ENCODE data around the gene HELT. TPM values are rescaled to one million over a fixed set of nuclear protein-coding genes. Genes with fewer than 3 reads are reported as not detected.

HELT gene
- polyA plus RNA-seq, 3 donors, result not detected

- Histone ChIP-seq H3K9ac (ENCODE audit: insufficient read depth, low read length, poor library complexity, severe bottlenecking) (no peak overlapping the region), H4K20me1 (ENCODE audit: insufficient read depth, low read length) (no peaks in the 10 kb centered on the region), H2AFZ (ENCODE audit: insufficient read depth, low read depth, low read length, poor library complexity, severe bottlenecking) (no peak overlapping the region), H3K36me3 (replicated peaks in 1 of 2; ENCODE audit: control insufficient read depth in 1 of 2, insufficient read depth in 2 of 2, low read length in 2 of 2) (no peaks in the 10 kb centered on the region), H3K4me3 (replicated peaks in 1 of 3; ENCODE audit: low read depth in 2 of 3, low read length in 3 of 3) (no peak overlapping the region), H3K4me1 (ENCODE audit: control insufficient read depth in 1 of 2, insufficient read depth in 2 of 2, low read length in 2 of 2) (no peaks in the 10 kb centered on the region), H3K27me3 (ENCODE audit: control insufficient read depth in 2 of 2, insufficient read depth in 2 of 2, low read length in 2 of 2) (peaks cover 35 to 46% of the 10 kb centered on the region in 2 donors), H3K4me2 (replicated peaks; ENCODE audit: extremely low read depth, low read length, poor library complexity, severe bottlenecking) (no peak overlapping the region), H3K27ac (ENCODE audit: low read depth in 1 of 2, low read length in 2 of 2) (no peak overlapping the region), H3K9me3 (replicated peaks in 1 of 2; ENCODE audit: control insufficient read depth in 1 of 2, insufficient read depth in 1 of 2, low read length in 2 of 2) (peaks cover 0 to 9% of the 10 kb centered on the region in 2 donors), H3K79me2 (ENCODE audit: insufficient read depth, low read length) (no peaks in the 10 kb centered on the region)
- H3K36me3 Mint-ChIP-seq, result no peaks in the 10 kb centered on the region
- WGBS (ENCODE audit: insufficient coverage), result 46% methylated on average over 8 of the region's 8 CpGs
- intact Hi-C loops (cut with micrococcal nuclease), result no loop called here
- peak; percentile 71 for TF ChIP-seq CTCF (IDR thresholded peaks at IDR 0.05)
- no peak overlapping the region for H3K27ac Mint-ChIP-seq
- H3K9me3 Mint-ChIP-seq, result peaks cover 0 to 6% (median 0%) of the 10 kb centered on the region in 7 donors
- peaks cover 57 to 77% (median 71%) of the 10 kb centered on the region in 3 donors for H3K27me3 Mint-ChIP-seq (ENCODE audit: low read depth in 3 of 3)
- H3K4me1 Mint-ChIP-seq, result peaks cover 12% of the 10 kb centered on the region
- H3K4me3 Mint-ChIP-seq, result peak overlapping the region in 1 of 2 donors; percentile 31
- DNase-seq, result peak in 1 of 3 donors; percentile 13
Measured at GRCh38 chr4:185011408-185011807, 6.9 kb upstream of the HELT start.

GRCh38 chr4:185013417-185014125, 4.7 kb upstream of the HELT start:
- H3K4me3 ChIP-seq (replicated peaks in 1 of 3; ENCODE audit: low read depth in 2 of 3, low read length in 3 of 3), result no peak overlapping the region
- H3K9ac ChIP-seq (ENCODE audit: insufficient read depth, low read length, poor library complexity, severe bottlenecking), result no peak overlapping the region
- no peak for DNase-seq
- H3K4me1 ChIP-seq (ENCODE audit: control insufficient read depth in 1 of 2, insufficient read depth in 2 of 2, low read length in 2 of 2), result no peaks in the 10 kb centered on the region
- WGBS (ENCODE audit: insufficient coverage), result 56% methylated on average over 8 of the region's 16 CpGs
- H3K9me3 ChIP-seq (replicated peaks in 1 of 2; ENCODE audit: control insufficient read depth in 1 of 2, insufficient read depth in 1 of 2, low read length in 2 of 2), result peaks cover 0 to 9% of the 10 kb centered on the region in 2 donors
- H3K4me2 ChIP-seq (replicated peaks; ENCODE audit: extremely low read depth, low read length, poor library complexity, severe bottlenecking), result no peak overlapping the region
- Mint-ChIP-seq H3K36me3 (no peaks in the 10 kb centered on the region), H3K27ac (no peak overlapping the region), H3K4me1 (peaks cover 14% of the 10 kb centered on the region), H3K27me3 (ENCODE audit: low read depth in 3 of 3) (peaks cover 68 to 90% (median 80%) of the 10 kb centered on the region in 3 donors), H3K4me3 (peak overlapping the region in 1 of 2 donors; percentile 80), H3K9me3 (peaks cover 0 to 11% (median 0%) of the 10 kb centered on the region in 7 donors)
- H3K36me3 ChIP-seq (replicated peaks in 1 of 2; ENCODE audit: control insufficient read depth in 1 of 2, insufficient read depth in 2 of 2, low read length in 2 of 2), result no peaks in the 10 kb centered on the region
- H3K27ac ChIP-seq (ENCODE audit: low read depth in 1 of 2, low read length in 2 of 2), result no peak overlapping the region
- H3K79me2 ChIP-seq (ENCODE audit: insufficient read depth, low read length), result no peaks in the 10 kb centered on the region
- no peaks in the 10 kb centered on the region for H4K20me1 ChIP-seq (ENCODE audit: insufficient read depth, low read length)
- no peak for TF ChIP-seq CTCF (IDR thresholded peaks at IDR 0.05)
- no peak overlapping the region for H2AFZ ChIP-seq (ENCODE audit: insufficient read depth, low read depth, low read length, poor library complexity, severe bottlenecking)
- H3K27me3 ChIP-seq (ENCODE audit: control insufficient read depth in 2 of 2, insufficient read depth in 2 of 2, low read length in 2 of 2), result peaks cover 53 to 67% of the 10 kb centered on the region in 2 donors
- intact Hi-C loops (cut with micrococcal nuclease), result no loop called here

All from CD14-positive monocyte (primary cell).